ENCODE data around the gene NPTXR. TPM values are rescaled to one million over a fixed set of nuclear protein-coding genes. Genes with fewer than 3 reads are reported as not detected.

The NPTXR gene
- polyA plus RNA-seq, 1 experiment: 2.5 TPM

- H3K27me3 ChIP-seq (ENCODE audit: control insufficient read depth, insufficient read depth, low read length): peaks cover 7% of the 10 kb centered on the region; the same call in 1 of the 2 replicates
- no peaks in the 10 kb centered on the region for H3K36me3 ChIP-seq (ENCODE audit: control insufficient read depth, insufficient read depth, low read length)
- no peak for DNase-seq (ENCODE audit: low read depth)
- POLR2A ChIA-PET: no interaction called here
- H3K4me3 ChIP-seq (ENCODE audit: low read depth, low read length): no peak overlapping the region
- CTCF ChIA-PET: interaction anchor here (0.9 to 13.4 kb wide), 4 partner anchors 10 to 282 kb away, joined by 3 to 103 read pairs (median 38); partner anchors contain the start of genes CBX6 and NPTXR
- no peak for TF ChIP-seq CTCF (IDR thresholded peaks at IDR 0.05; ENCODE audit: insufficient read depth, low read depth, low read length)
Observed at GRCh38 chr22:38853196-38853651, 9.4 kb upstream of the NPTXR start.

- TF ChIP-seq CTCF (IDR thresholded peaks at IDR 0.05; ENCODE audit: insufficient read depth, low read depth, low read length): no peak
- H3K27me3 ChIP-seq (ENCODE audit: control insufficient read depth, insufficient read depth, low read length): peaks cover 5% of the 10 kb centered on the region; the same call in 1 of the 2 replicates
- no peak overlapping the region for H3K4me3 ChIP-seq (ENCODE audit: low read depth, low read length)
- H3K36me3 ChIP-seq (ENCODE audit: control insufficient read depth, insufficient read depth, low read length): no peaks in the 10 kb centered on the region
- ChIA-PET POLR2A (no interaction called here), CTCF (interaction anchor here (0.5 to 13.4 kb wide), 4 partner anchors 8 to 783 kb away, joined by 3 to 103 read pairs (median 44); partner anchors contain the start of gene CBX6)
- DNase-seq (ENCODE audit: low read depth): no peak
Observed at GRCh38 chr22:38852522-38852921, 8.7 kb upstream of the NPTXR start.

- no peaks in the 10 kb centered on the region for H3K36me3 ChIP-seq (ENCODE audit: control insufficient read depth, insufficient read depth, low read length)
- ChIA-PET POLR2A (no interaction called here), CTCF (interaction anchor here (3.7 to 13.4 kb wide), 3 partner anchors 10 to 83 kb away, joined by 13 to 103 read pairs (median 74); partner anchors contain the start of gene CBX6)
- TF ChIP-seq CTCF (IDR thresholded peaks at IDR 0.05; ENCODE audit: insufficient read depth, low read depth, low read length): no peak
- no peak overlapping the region for H3K4me3 ChIP-seq (ENCODE audit: low read depth, low read length)
- DNase-seq (ENCODE audit: low read depth): no peak
- peaks cover 5% of the 10 kb centered on the region; the same call in 1 of the 2 replicates for H3K27me3 ChIP-seq (ENCODE audit: control insufficient read depth, insufficient read depth, low read length)
Observed at GRCh38 chr22:38850941-38851849, 7.4 kb upstream of the NPTXR start.

- ChIA-PET CTCF (interaction anchor here (0.6 to 13.4 kb wide), 4 partner anchors 10 to 933 kb away, joined by 3 to 103 read pairs (median 44); partner anchors contain the start of gene CBX6), POLR2A (no interaction called here)
- Histone ChIP-seq H3K4me3 (ENCODE audit: low read depth, low read length) (no peak overlapping the region), H3K36me3 (ENCODE audit: control insufficient read depth, insufficient read depth, low read length) (no peaks in the 10 kb centered on the region), H3K27me3 (ENCODE audit: control insufficient read depth, insufficient read depth, low read length) (peaks cover 5% of the 10 kb centered on the region)
- DNase-seq (ENCODE audit: low read depth): no peak
- TF ChIP-seq CTCF (IDR thresholded peaks at IDR 0.05; ENCODE audit: insufficient read depth, low read depth, low read length): no peak
Observed at GRCh38 chr22:38850399-38850798, 6.6 kb upstream of the NPTXR start.

GRCh38 chr22:38849811-38850210 lies 6.0 kb upstream of the NPTXR start:
- Histone ChIP-seq H3K36me3 (ENCODE audit: control insufficient read depth, insufficient read depth, low read length) (no peaks in the 10 kb centered on the region), H3K4me3 (ENCODE audit: low read depth, low read length) (no peak overlapping the region), H3K27me3 (ENCODE audit: control insufficient read depth, insufficient read depth, low read length) (peaks cover 9% of the 10 kb centered on the region)
- TF ChIP-seq CTCF (IDR thresholded peaks at IDR 0.05; ENCODE audit: insufficient read depth, low read depth, low read length): no peak
- POLR2A ChIA-PET: no interaction called here
- CTCF ChIA-PET: interaction anchor here (0.6 to 13.4 kb wide), 4 partner anchors 11 to 934 kb away, joined by 3 to 103 read pairs (median 44); partner anchors contain the start of gene CBX6
- no peak for DNase-seq (ENCODE audit: low read depth)

Data from BJ (cell line).